OCI-LY7 (cell line): ENCODE results near the gene PDE11A.

Experiments used
- CTCF ChIP-seq: fragments of 200-600 bp; sonication (generic); conservative IDR thresholded peaks from 2 replicates; pipeline ENCODE4 v1.5.1; 2014; ENCODE audit warnings: mild to moderate bottlenecking, antibody characterized with exemption, low read length, moderate library complexity, mixed read lengths
- EZH2phosphoT487 ChIP-seq: fragments of 200-600 bp; sonication (generic); IDR thresholded peaks from 2 replicates; pipeline ENCODE4 v1.6.1; 2018; ENCODE audit warnings: low read depth, borderline replicate concordance, mild to moderate bottlenecking, mixed run types, antibody characterized with exemption, low read length, moderate library complexity, mixed read lengths

GRCh38 chr2:177887722-177888121, 184.9 kb downstream of the PDE11A start:
- TF ChIP-seq EZH2phosphoT487 (no peak), CTCF (no peak)
